Endothelial cell of umbilical vein (primary cell): ENCODE data around the gene NR1D2. TPM values are rescaled to one million over a fixed set of nuclear protein-coding genes. Genes with fewer than 3 reads are reported as not detected.

Experiments used
- BruUV-seq: library from RNA; stranded (reverse); fragments of 400-500 nt; replicated peaks from 2 replicates; lab custom pipeline; 2021; lab: Mats Ljungman, UMichigan
- CTCF ChIA-PET: fragments of 300-600, 350-600 bp; sonication (Branson Sonifier 250); formaldehyde crosslinking; loops from one replicate; lab custom pipeline; 2021; ENCODE audit warnings: antibody characterized with exemption, inconsistent platforms; lab: Charles Lee
- POLR2A ChIA-PET: fragments of 300-600, 350-600 bp; sonication (Branson Sonifier 250); formaldehyde crosslinking; loops from one replicate; lab custom pipeline; 2021; ENCODE audit warnings: antibody characterized with exemption, inconsistent platforms; lab: Charles Lee
- DNase-seq: peaks from one replicate; pipeline ENCODE4 v3.0.0-alpha.2; 2011; ENCODE audit warnings: low read depth, low spot score
- FAIRE-seq: peaks from 2 replicates; lab custom pipeline; 2011; peaks lifted over from hg19 to GRCh38; lab: Jason Lieb, UNC
- H2AFZ ChIP-seq: 2 replicates; pipeline ENCODE4 v1.6.0; 2012; ENCODE audit warnings: low read depth, low read length, control low read depth, inconsistent platforms
- H3K27ac ChIP-seq: 2 replicates; pipeline ENCODE4 v1.5.1; 2011; ENCODE audit warnings: low read depth, mild to moderate bottlenecking, control low read depth, low read length, moderate library complexity; ENCODE audit not compliant: insufficient read depth
- H3K27me3 ChIP-seq, 2 experiments: 2 replicates each; pipeline versions ENCODE4 v1.6.0 to v1.6.1; 2011; ENCODE audit warnings: low read length in 2 of 2, mixed read lengths in 1 of 2; ENCODE audit not compliant: control insufficient read depth in 2 of 2, insufficient read depth in 2 of 2
- H3K36me3 ChIP-seq, 2 experiments: 2 replicates in 1 of 2; 3 replicates in 1 of 2; pipeline ENCODE4 v1.5.1; 2011; ENCODE audit warnings: low read length in 2 of 2, mild to moderate bottlenecking in 1 of 2, moderate library complexity in 1 of 2; ENCODE audit not compliant: control insufficient read depth in 2 of 2, insufficient read depth in 2 of 2; ENCODE audit errors: extremely low read depth in 1 of 2
- H3K4me1 ChIP-seq: 3 replicates; pipeline ENCODE4 v1.5.1; 2011; ENCODE audit warnings: mild to moderate bottlenecking, low read length; ENCODE audit not compliant: control insufficient read depth, insufficient read depth; ENCODE audit errors: extremely low read depth
- H3K4me2 ChIP-seq: 2 replicates; pipeline ENCODE4 v1.6.1; 2011; ENCODE audit warnings: low read length, control low read depth, mixed read lengths; ENCODE audit not compliant: insufficient read depth
- H3K4me3 ChIP-seq, 3 experiments: fragments of 200-600 bp in 1 of 3; sonication (generic), shearing (Covaris generic) in 1 of 3; replicated peaks in 1 of 3; 2 replicates each; pipeline ENCODE4 v1.5.1; 2011 to 2016; ENCODE audit warnings: control low read depth in 3 of 3, low read length in 3 of 3, mild to moderate bottlenecking in 2 of 3, inconsistent platforms in 1 of 3, low read depth in 1 of 3, moderate library complexity in 1 of 3; ENCODE audit not compliant: insufficient read depth in 1 of 3
- H3K79me2 ChIP-seq: 2 replicates; pipeline ENCODE4 v1.6.0; 2012; ENCODE audit warnings: low read length, inconsistent platforms; ENCODE audit not compliant: control insufficient read depth, insufficient read depth
- H3K9ac ChIP-seq: replicated peaks from 2 replicates; pipeline ENCODE3; 2011; ENCODE audit warnings: low read length, control low read depth; ENCODE audit not compliant: insufficient read depth; ENCODE audit errors: extremely low read depth
- H3K9me1 ChIP-seq: replicated peaks from 3 replicates; pipeline ENCODE4 v1.6.0; 2011; ENCODE audit warnings: mild to moderate bottlenecking, low read length; ENCODE audit not compliant: control insufficient read depth, insufficient read depth; ENCODE audit errors: extremely low read depth
- H3K9me3 ChIP-seq: replicated peaks from 2 replicates; pipeline ENCODE4 v1.5.1; 2012; ENCODE audit warnings: low read length, inconsistent platforms; ENCODE audit not compliant: control insufficient read depth, insufficient read depth
- H4K20me1 ChIP-seq: replicated peaks from 2 replicates; pipeline ENCODE3; 2011; ENCODE audit warnings: mild to moderate bottlenecking, low read length; ENCODE audit not compliant: control insufficient read depth, insufficient read depth; ENCODE audit errors: extremely low read depth
- EZH2 ChIP-seq: IDR thresholded peaks from 2 replicates; pipeline ENCODE4 v1.6.1; 2012; ENCODE audit warnings: borderline replicate concordance, low read depth, mild to moderate bottlenecking, moderate library complexity, low read length, inconsistent platforms; ENCODE audit not compliant: severe bottlenecking
- FOS ChIP-seq: IDR thresholded peaks from 2 replicates; pipeline ENCODE4 v1.6.1; 2011; ENCODE audit warnings: mild to moderate bottlenecking, low read length, moderate library complexity, borderline replicate concordance; ENCODE audit not compliant: insufficient read depth
- GATA2 ChIP-seq: IDR thresholded peaks from 2 replicates; pipeline ENCODE4 v1.7.0; 2011; ENCODE audit warnings: low read depth, mild to moderate bottlenecking, moderate library complexity, mixed read lengths, low read length; ENCODE audit not compliant: insufficient read length, insufficient read depth
- JUN ChIP-seq: IDR thresholded peaks from 2 replicates; pipeline ENCODE4 v1.6.1; 2011; ENCODE audit warnings: borderline replicate concordance, low read depth; ENCODE audit not compliant: insufficient read length, insufficient read depth
- MYC ChIP-seq: IDR thresholded peaks from one replicate; pipeline ENCODE4 v1.6.1; 2011; ENCODE audit warnings: mild to moderate bottlenecking, low read depth, low read length
- POLR2A ChIP-seq: IDR thresholded peaks from 2 replicates; pipeline ENCODE4 v1.6.1; 2012; ENCODE audit warnings: low read depth, mild to moderate bottlenecking, control low read depth, low read length
- POLR2AphosphoS5 ChIP-seq: IDR thresholded peaks from 2 replicates; pipeline ENCODE4 v1.6.1; 2012; ENCODE audit warnings: low read depth, mild to moderate bottlenecking, control low read depth, low read length, moderate library complexity; ENCODE audit not compliant: insufficient read depth
- dilution Hi-C: fragments of 300-500 bp; cut with MboI; formaldehyde crosslinking; loops from one replicate; pipeline ENCODE4 v1.15.0; 2019; ENCODE audit warnings: low sequenced_read_pairs; ENCODE audit not compliant: extremely low pct_ligation_motif_present
- intact Hi-C: fragments of 100-400 bp; cut with micrococcal nuclease; formaldehyde crosslinking; loops from one replicate; pipeline ENCODE4 v1.10.0; 2022
- polyA plus RNA-seq, 4 experiments: library from polyadenylated mRNA; depleted of rRNA in 3 of 4; stranded (reverse) in 3 of 4; unstranded in 1 of 4; fragments of >200 nt; gene quantifications; 2 replicates each; pipeline versions ENCODE4 v1.2.1 to v1.2.3, GENCODE V29; 2011 to 2012; ENCODE audit warnings: missing spikeins in 1 of 4
- total RNA-seq: library from RNA; stranded (reverse); gene quantifications from 2 replicates; pipeline ENCODE4 v1.2.3, GENCODE V29; 2021
- TF ChIP-seq, protein P1 (sequence below), 2 donors: IDR thresholded peaks; 1 replicate in 1 of 2; 2 replicates in 1 of 2; pipeline ENCODE4 v1.5.1; 2011; ENCODE audit warnings: low read length in 2 of 2, mild to moderate bottlenecking in 2 of 2, moderate library complexity in 2 of 2, control low read depth in 1 of 2, inconsistent platforms in 1 of 2, low read depth in 1 of 2; ENCODE audit not compliant: insufficient read depth in 1 of 2; ENCODE audit errors: extremely low read depth in 1 of 2
- TF ChIP-seq, protein P2 (sequence below): IDR thresholded peaks from 2 replicates; pipeline ENCODE4 v1.6.1; 2011; ENCODE audit not compliant: insufficient read depth, insufficient read length

The NR1D2 gene
- total and polyA plus RNA-seq, 2 donors (not counting 3 experiments of a cell fraction or from before 2014, with no cell fraction given), result 4.3 to 14.6 TPM

DNA sequence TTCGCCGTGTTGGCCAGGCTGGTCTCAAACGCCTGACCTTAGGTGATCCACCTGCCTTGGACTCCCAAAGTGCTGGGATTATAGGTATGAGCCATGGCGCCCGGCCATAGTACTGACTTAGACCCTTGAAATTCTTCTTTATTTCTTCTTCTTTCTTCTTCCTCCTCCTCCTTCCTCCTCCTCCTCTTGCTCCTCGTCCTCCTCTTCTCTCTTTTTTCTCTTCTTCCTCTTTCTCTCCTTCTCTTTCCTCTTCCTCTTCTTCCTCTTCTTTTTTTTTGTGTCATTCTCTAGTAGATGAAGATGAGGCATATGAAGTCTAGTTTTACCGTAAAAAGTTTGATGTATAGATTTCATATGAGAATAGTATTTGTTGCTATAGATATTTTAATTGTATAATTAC lies 18.8 kb upstream of the NR1D2 start:
- no peaks in the 10 kb centered on the region for H4K20me1 ChIP-seq
- peaks cover 0 to 5% of the 10 kb centered on the region in 2 experiments for H3K27me3 ChIP-seq
- H3K4me3 ChIP-seq, result no peak overlapping the region
- H3K4me1 ChIP-seq, result no peaks in the 10 kb centered on the region
- no peaks in the 10 kb centered on the region for H3K36me3 ChIP-seq
- H3K9me3 ChIP-seq, result no peaks in the 10 kb centered on the region
- no peak overlapping the region for H3K9ac ChIP-seq
- no peak overlapping the region for H3K27ac ChIP-seq
- FAIRE-seq, result peak; percentile 35
- DNase-seq, result no peak
- no peak overlapping the region for H2AFZ ChIP-seq
- dilution Hi-C loops (no loop called here), intact Hi-C loops (no loop called here)
- no peaks in the 10 kb centered on the region for H3K79me2 ChIP-seq
- TF ChIP-seq MYC (no peak), GATA2 (no peak), FOS (no peak), JUN (no peak), EZH2 (no peak), POLR2A (no peak), POLR2AphosphoS5 (no peak)
- TF ChIP-seq, protein P1, sequence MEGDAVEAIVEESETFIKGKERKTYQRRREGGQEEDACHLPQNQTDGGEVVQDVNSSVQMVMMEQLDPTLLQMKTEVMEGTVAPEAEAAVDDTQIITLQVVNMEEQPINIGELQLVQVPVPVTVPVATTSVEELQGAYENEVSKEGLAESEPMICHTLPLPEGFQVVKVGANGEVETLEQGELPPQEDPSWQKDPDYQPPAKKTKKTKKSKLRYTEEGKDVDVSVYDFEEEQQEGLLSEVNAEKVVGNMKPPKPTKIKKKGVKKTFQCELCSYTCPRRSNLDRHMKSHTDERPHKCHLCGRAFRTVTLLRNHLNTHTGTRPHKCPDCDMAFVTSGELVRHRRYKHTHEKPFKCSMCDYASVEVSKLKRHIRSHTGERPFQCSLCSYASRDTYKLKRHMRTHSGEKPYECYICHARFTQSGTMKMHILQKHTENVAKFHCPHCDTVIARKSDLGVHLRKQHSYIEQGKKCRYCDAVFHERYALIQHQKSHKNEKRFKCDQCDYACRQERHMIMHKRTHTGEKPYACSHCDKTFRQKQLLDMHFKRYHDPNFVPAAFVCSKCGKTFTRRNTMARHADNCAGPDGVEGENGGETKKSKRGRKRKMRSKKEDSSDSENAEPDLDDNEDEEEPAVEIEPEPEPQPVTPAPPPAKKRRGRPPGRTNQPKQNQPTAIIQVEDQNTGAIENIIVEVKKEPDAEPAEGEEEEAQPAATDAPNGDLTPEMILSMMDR (IDR thresholded peaks at IDR 0.05; ENCODE audit: extremely low read depth in 1 of 2, insufficient read depth in 1 of 2, low read depth in 1 of 2, low read length in 2 of 2), result no peak
- TF ChIP-seq, protein P2, sequence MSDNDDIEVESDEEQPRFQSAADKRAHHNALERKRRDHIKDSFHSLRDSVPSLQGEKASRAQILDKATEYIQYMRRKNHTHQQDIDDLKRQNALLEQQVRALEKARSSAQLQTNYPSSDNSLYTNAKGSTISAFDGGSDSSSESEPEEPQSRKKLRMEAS, result no peak
- no peak overlapping the region for H3K4me2 ChIP-seq
- ChIA-PET POLR2A (interaction anchor here (1.1 to 1.6 kb wide), 2 partner anchors 9 kb away, joined by 8 to 10 read pairs; partner anchors contain the start of genes NKIRAS1 and RPL15), CTCF (interaction anchor here (1.0 to 1.7 kb wide), 3 partner anchors 9 to 72 kb away, joined by 3 to 6 read pairs (median 4); no protein-coding TSS in a partner anchor)
- BruUV-seq, result no TSS peak
- H3K9me1 ChIP-seq, result no peaks in the 10 kb centered on the region
